Measurements from ENCODE around the gene RARG. TPM values are rescaled to one million over a fixed set of nuclear protein-coding genes. Genes with fewer than 3 reads are reported as not detected.
A peak's percentile ranks its signal among the peaks of the same experiment; 100 is the strongest.

Gene RARG
- total RNA-seq, 1 donor from 2014 or later = 6.1 TPM

DNA sequence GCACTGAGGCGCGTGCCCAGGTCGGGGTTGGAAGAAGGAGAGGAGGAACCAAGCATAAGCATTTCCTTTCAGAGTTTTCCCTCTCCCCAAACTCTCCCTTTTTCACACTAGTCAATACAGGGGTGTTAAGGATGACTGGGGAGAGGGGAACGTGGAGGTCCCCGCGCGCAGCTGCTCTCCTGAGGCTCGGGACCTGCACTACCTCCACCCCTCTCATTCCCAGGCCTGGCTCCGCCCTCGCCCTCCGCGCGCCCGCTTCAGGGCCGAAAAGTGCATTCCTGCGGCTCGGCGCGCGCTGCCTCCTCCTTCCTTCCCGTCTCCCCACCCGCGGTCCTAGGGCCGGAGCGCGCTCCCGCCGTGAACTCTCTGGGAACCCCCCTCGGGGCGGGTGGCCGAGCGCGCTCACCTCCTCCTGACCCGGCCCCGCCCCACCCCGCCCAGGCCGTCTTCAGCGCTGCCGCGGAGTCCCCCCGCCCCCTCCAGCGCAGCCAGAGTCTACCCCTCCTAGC lies 11.3 kb downstream of the RARG start:
- Histone ChIP-seq H3K36me3 (ENCODE audit: control insufficient read depth, insufficient read depth, low read length) (no peaks in the 10 kb centered on the region), H3K27me3 (ENCODE audit: control insufficient read depth, insufficient read depth, low read length) (no peaks in the 10 kb centered on the region), H3K4me3 (ENCODE audit: low read depth, low read length) (peak overlapping the region; percentile 48)
- TF ChIP-seq, protein P1, sequence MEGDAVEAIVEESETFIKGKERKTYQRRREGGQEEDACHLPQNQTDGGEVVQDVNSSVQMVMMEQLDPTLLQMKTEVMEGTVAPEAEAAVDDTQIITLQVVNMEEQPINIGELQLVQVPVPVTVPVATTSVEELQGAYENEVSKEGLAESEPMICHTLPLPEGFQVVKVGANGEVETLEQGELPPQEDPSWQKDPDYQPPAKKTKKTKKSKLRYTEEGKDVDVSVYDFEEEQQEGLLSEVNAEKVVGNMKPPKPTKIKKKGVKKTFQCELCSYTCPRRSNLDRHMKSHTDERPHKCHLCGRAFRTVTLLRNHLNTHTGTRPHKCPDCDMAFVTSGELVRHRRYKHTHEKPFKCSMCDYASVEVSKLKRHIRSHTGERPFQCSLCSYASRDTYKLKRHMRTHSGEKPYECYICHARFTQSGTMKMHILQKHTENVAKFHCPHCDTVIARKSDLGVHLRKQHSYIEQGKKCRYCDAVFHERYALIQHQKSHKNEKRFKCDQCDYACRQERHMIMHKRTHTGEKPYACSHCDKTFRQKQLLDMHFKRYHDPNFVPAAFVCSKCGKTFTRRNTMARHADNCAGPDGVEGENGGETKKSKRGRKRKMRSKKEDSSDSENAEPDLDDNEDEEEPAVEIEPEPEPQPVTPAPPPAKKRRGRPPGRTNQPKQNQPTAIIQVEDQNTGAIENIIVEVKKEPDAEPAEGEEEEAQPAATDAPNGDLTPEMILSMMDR (IDR thresholded peaks at IDR 0.05; ENCODE audit: insufficient read depth, low read length, poor library complexity, severe bottlenecking) = no peak
- DNase-seq (ENCODE audit: low read depth) = no peak

DNA sequence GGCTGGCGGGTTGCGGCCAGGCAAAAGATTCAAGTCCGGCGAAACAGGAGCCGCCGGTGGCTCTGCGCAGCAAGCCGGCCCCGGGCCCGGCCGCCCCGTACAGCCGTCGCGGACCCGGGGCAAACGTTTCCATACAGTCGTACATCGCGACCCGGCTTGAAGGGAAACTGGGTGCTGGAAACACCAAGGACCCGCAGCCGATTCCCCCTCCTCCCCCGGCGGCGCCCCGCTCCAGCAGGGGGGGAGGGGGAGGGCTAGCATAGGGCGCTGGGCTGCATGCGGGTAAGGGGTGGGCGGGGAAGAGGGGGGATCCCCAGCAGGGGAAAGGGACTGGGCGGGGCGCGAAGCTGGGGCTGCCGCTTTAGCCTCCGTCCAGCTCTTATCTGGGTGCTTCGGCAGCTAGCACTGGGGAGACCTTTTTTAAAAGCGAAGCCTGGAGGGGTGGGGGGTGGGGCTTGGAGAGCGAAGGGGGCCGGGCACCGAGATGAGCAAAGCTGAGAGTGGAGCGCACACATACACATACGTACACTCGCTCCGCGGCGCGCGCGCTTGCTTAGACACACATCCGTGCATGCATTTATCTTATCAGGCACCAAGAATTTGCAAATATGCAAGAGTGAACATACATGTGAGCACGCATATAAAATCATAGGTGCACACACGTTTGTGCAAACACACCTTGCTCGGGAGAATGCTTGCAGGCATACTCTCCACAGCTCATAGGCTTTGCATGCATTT lies 11.9 kb downstream of the RARG start:
- Histone ChIP-seq H3K36me3 (ENCODE audit: control insufficient read depth, insufficient read depth, low read length) (no peaks in the 10 kb centered on the region), H3K4me3 (ENCODE audit: low read depth, low read length) (peak overlapping the region; percentile 48), H3K27me3 (ENCODE audit: control insufficient read depth, insufficient read depth, low read length) (no peaks in the 10 kb centered on the region)
- DNase-seq (ENCODE audit: low read depth) = no peak
- TF ChIP-seq, protein P1 (IDR thresholded peaks at IDR 0.05; ENCODE audit: insufficient read depth, low read length, poor library complexity, severe bottlenecking) = no peak

DNA sequence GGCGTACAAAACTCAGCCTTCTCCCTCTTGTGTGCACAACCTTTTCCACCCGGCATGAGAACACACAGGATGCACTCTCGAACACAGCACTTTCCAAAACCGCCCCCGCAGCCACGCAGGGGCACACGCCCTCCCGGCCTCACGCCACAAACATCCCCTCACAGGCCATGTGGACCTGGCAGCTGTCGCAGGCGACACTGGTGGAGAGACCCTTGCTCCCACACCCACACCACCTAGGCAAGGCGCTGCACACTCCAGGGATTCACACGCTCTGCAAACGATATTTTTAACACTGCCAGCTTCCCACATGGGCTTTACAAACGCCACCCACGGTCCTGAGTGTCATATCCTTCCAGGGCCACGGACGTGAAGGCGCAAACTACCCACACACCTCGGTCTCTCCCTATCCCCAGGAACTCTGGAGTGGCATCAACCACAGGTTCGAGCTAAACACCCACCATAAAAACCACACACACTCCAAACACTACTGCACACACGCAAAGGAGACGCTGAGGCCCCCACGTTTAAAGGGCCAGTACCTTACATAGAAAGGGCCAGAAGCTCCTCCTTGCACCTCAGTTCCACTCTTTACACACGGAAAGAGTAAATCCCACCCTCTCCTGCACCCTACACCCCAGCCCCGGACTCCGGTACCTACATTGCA lies 12.6 kb downstream of the RARG start:
- no peak for DNase-seq (ENCODE audit: low read depth)

DNA sequence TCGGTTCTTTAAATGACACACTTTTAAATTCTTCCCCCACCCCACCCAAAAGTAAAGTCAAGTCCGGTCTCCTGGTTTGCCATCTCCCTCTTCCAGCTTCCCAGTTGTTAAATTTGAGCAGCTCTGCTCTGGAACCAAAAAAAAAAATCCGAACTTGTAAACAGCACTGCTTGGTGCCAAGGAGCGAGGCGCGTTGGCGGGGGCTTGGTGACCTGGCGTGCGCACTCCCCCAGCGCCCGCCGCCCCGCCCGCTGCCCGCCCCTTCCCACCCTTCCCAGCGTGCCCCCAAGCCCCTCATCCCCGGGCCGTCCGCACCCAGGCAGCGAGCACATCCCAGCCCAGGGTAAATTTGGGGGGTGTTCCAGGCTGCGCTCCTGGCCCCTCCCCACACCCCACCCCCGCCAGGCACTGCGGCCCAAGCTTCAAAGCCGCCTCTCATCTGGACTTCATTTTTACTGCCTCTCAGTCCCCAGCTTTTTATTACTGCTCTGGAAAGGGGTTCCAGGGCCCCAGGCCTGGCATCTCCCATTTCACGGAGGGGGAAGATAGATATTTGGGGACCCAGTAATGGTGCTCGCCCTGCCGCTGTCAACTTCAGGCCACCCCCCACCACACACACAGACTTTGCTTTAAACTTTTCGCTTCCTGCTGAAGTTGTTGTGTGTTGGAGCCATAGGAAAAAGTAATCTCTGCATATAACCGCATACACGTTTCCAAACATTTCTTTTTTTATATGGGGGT lies 13.3 kb downstream of the RARG start:
- H3K36me3 ChIP-seq (ENCODE audit: control insufficient read depth, insufficient read depth, low read length) = no peaks in the 10 kb centered on the region

More for the DNA sequence above, 12.6 kb downstream of the RARG start:
- no peaks in the 10 kb centered on the region for H3K27me3 ChIP-seq (ENCODE audit: control insufficient read depth, insufficient read depth, low read length)
- H3K4me3 ChIP-seq (ENCODE audit: low read depth, low read length) = peak overlapping the region; percentile 48
- TF ChIP-seq, protein P1 (IDR thresholded peaks at IDR 0.05; ENCODE audit: insufficient read depth, low read length, poor library complexity, severe bottlenecking) = no peak
- no peaks in the 10 kb centered on the region for H3K36me3 ChIP-seq (ENCODE audit: control insufficient read depth, insufficient read depth, low read length)

DNA sequence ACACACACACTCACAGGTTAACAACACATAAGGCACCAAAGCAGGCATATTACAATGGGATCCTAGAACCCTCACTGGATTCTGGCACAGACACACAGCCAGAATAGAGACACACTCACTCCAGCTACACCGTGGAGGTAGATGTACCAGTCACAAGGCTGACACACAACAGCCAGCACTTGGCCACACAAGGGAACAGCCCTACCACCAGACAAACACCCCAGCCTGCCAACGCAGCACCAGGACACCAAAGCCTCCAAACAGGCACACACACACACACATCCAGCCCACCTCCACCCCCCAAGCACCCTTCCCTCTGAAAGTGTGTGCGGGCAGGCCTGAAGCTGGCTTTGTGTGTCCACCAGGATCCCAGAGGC lies 14.1 kb downstream of the RARG start:
- Histone ChIP-seq H3K27me3 (ENCODE audit: control insufficient read depth, insufficient read depth, low read length) (no peaks in the 10 kb centered on the region), H3K4me3 (ENCODE audit: low read depth, low read length) (no peak overlapping the region), H3K36me3 (ENCODE audit: control insufficient read depth, insufficient read depth, low read length) (no peaks in the 10 kb centered on the region)
- TF ChIP-seq, protein P1 (IDR thresholded peaks at IDR 0.05; ENCODE audit: insufficient read depth, low read length, poor library complexity, severe bottlenecking) = no peak
- DNase-seq (ENCODE audit: low read depth) = no peak

More for the DNA sequence above, 13.3 kb downstream of the RARG start:
- no peak for DNase-seq (ENCODE audit: low read depth)
- Histone ChIP-seq H3K4me3 (ENCODE audit: low read depth, low read length) (peak overlapping the region; percentile 48), H3K27me3 (ENCODE audit: control insufficient read depth, insufficient read depth, low read length) (no peaks in the 10 kb centered on the region)
- TF ChIP-seq, protein P1 (IDR thresholded peaks at IDR 0.05; ENCODE audit: insufficient read depth, low read length, poor library complexity, severe bottlenecking) = no peak

Measured in kidney epithelial cell (primary cell).